Heart right ventricle (tissue), 16 donors: Measurements from ENCODE around the gene C4B. TPM values are rescaled to one million over a fixed set of nuclear protein-coding genes. Genes with fewer than 3 reads are reported as not detected.

Source experiments
- ATAC-seq, 8 donors: fragments of 200-7000 bp; cut with Tn5 transposase; one replicate each; pipeline ENCODE4 v1.9.1; 2020; ENCODE audit warnings: mild to moderate bottlenecking in 8 of 8, moderate library complexity in 8 of 8, moderate number of reproducible peaks in 1 of 8
- DNase-seq, 2 donors: peaks; one replicate each; pipeline ENCODE4 v3.0.0-alpha.2; 2020
- H3K27ac ChIP-seq, 10 donors: fragments of 200-600 bp; sonication (generic) in 2 of 10; one replicate each; pipeline versions ENCODE4 v1.5.0 to v1.8.0; 2020 to 2022; ENCODE audit warnings: mild to moderate bottlenecking in 3 of 10
- H3K27me3 ChIP-seq, 7 donors: fragments of 200-600 bp; one replicate each; pipeline ENCODE4 v1.8.0; 2021 to 2022; ENCODE audit warnings: mild to moderate bottlenecking in 2 of 7
- H3K36me3 ChIP-seq, 9 donors: fragments of 200-600 bp; sonication (generic) in 1 of 9; one replicate each; pipeline versions ENCODE4 v1.5.0 to v1.8.0; 2020 to 2022; ENCODE audit warnings: mild to moderate bottlenecking in 2 of 9
- H3K4me1 ChIP-seq, 9 donors: fragments of 200-600 bp; sonication (generic) in 1 of 9; one replicate each; pipeline versions ENCODE4 v1.5.0 to v1.8.0; 2020 to 2022; ENCODE audit warnings: mild to moderate bottlenecking in 4 of 9
- H3K4me3 ChIP-seq, 10 donors: fragments of 200-600 bp; sonication (generic) in 2 of 10; one replicate each; pipeline versions ENCODE4 v1.5.0 to v1.8.0; 2020 to 2022; ENCODE audit warnings: mild to moderate bottlenecking in 7 of 10, moderate library complexity in 2 of 10
- H3K9me3 ChIP-seq, 11 donors: fragments of 200-600 bp in 10 of 11; sonication (generic) in 2 of 11; one replicate each; pipeline versions ENCODE4 v1.5.0 to v1.8.0; 2013 to 2022; ENCODE audit warnings: mild to moderate bottlenecking in 2 of 11, control low read depth in 1 of 11, moderate library complexity in 1 of 11
- WGBS, 2 donors: extraction: QIAGEN DNeasy Blood & Tissue Kit; methylation state at CpG; one replicate each; pipeline ENCODE4 v1.1.7; 2013; ENCODE audit warnings: inconsistent platforms in 1 of 2; 5-methylcytosine and 5-hydroxymethylcytosine counted together
- intact Hi-C, 10 donors: fragments of 100-400 bp; cut with DNase I; formaldehyde crosslinking; loops; one replicate each; pipeline versions ENCODE4 v1.11.1 to v1.14.2; 2022
- polyA plus RNA-seq, 2 donors: library from polyadenylated mRNA; stranded (reverse); fragments of 200-250 nt; gene quantifications; one replicate each; pipeline ENCODE4 v1.2.3, GENCODE V29; 2013
- total RNA-seq, 10 donors: library from RNA; stranded (reverse); fragmentation: NEBNext Ultra II Directional in 3 of 10; extraction: Animal tissue kit (Norgen Biotek cat#: 25700) in 3 of 10; gene quantifications; one replicate each; pipeline versions ENCODE4 v1.2.1 to v1.2.4, GENCODE V29; 2021 to 2023
- TF ChIP-seq, protein P1 (sequence below), 9 donors: fragments of 200-600 bp; sonication (generic) in 2 of 9; IDR thresholded peaks; one replicate each; pipeline versions ENCODE4 v1.5.0 to v1.8.0; 2021 to 2022; ENCODE audit warnings: antibody characterized with exemption in 9 of 9, mild to moderate bottlenecking in 5 of 9, moderate library complexity in 1 of 9
- donor health status: Arrhythmogenic right ventricular cardiomyopathy.
- donor health status: ischemic (EF 13 %, LVEDD 7.1; RV severe dilation, severe dysfunction).
- donor health status: healthy with polysubstance abuse.
- donor health status: DM: no; HTN: yes; CAD: no.
- donor health status: DM: no; HTN: no; CAD: no.
- donor health status: ischemic (EF 25% LVEDD 6.9; RV normal size, moderate dysfunction).
- donor health status: ischemic (EF 25% LVEDD 5.7; RV mildly dilated, moderate dysfunction).
- donor health status: healthy.
- donor health status: DM: yes; HTN: yes; CAD: no.
- donor health status: Ischemic cardiomyopathy.
- donor health status: ischemic (EF 35%, LVEDD 5.7; RV mildly dilated, moderate dysfunction).
- donor health status: nonischemic (EF 11% LVEDD 7.7; RV severe dilation, severe dysfunction).
- donor health status: DM: yes; HTN: yes; CAD: no.
- donor health status: PGD.
- donor health status: ischemic (EF 29% LVEDD 5.4; RV normal size, mild dysfunction).
- donor health status: nonischemic (EF 23%, LVEDD 6.1; RV moderate dilation, normal function).

C4B gene
- total and polyA plus RNA-seq, 12 donors: 32.6 to 357 (median 60.3) TPM

DNA sequence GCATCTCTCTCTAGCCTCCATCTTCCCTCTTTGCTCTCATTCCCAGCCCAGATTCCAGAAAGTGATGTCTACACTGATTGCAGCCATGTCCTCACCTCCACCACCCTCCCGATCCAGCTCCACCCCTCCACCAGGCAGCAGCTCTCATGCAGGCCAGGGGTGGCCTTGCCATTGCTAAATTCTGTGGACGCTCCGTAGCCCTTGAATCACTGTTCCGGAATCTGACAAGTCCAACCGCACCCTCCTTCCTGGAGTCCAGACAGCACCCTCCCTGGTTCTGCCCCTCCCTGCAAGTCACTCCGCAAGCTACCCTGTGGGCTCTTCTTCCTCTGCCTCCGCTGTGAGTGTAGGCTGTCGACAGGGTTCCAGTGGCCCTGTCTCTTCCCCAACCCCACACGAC, 68.3 kb downstream of the C4B start:
- WGBS, 2 donors: 53 to 65% methylated on average over 9 of the region's 9 CpGs
- DNase-seq (peak in 1 of 2 donors; percentile 48), ATAC-seq (peak in 6 of 8 donors; percentile 18 to 60 (median 40))
- no peaks in the 10 kb centered on the region for H3K9me3 ChIP-seq
- intact Hi-C loops: no loop called here
- no peak overlapping the region for H3K4me3 ChIP-seq
- H3K27me3 ChIP-seq: peaks cover 0 to 23% (median 3%) of the 10 kb centered on the region in 7 donors
- peaks cover 0 to 91% (median 9%) of the 10 kb centered on the region in 9 donors for H3K36me3 ChIP-seq
- TF ChIP-seq, protein P1, sequence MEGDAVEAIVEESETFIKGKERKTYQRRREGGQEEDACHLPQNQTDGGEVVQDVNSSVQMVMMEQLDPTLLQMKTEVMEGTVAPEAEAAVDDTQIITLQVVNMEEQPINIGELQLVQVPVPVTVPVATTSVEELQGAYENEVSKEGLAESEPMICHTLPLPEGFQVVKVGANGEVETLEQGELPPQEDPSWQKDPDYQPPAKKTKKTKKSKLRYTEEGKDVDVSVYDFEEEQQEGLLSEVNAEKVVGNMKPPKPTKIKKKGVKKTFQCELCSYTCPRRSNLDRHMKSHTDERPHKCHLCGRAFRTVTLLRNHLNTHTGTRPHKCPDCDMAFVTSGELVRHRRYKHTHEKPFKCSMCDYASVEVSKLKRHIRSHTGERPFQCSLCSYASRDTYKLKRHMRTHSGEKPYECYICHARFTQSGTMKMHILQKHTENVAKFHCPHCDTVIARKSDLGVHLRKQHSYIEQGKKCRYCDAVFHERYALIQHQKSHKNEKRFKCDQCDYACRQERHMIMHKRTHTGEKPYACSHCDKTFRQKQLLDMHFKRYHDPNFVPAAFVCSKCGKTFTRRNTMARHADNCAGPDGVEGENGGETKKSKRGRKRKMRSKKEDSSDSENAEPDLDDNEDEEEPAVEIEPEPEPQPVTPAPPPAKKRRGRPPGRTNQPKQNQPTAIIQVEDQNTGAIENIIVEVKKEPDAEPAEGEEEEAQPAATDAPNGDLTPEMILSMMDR (IDR thresholded peaks at IDR 0.05): no peak
- H3K27ac ChIP-seq: peak overlapping the region in 7 of 10 donors; percentile 45 to 78 (median 58)
- peaks cover 5 to 46% (median 20%) of the 10 kb centered on the region in 9 donors for H3K4me1 ChIP-seq

DNA sequence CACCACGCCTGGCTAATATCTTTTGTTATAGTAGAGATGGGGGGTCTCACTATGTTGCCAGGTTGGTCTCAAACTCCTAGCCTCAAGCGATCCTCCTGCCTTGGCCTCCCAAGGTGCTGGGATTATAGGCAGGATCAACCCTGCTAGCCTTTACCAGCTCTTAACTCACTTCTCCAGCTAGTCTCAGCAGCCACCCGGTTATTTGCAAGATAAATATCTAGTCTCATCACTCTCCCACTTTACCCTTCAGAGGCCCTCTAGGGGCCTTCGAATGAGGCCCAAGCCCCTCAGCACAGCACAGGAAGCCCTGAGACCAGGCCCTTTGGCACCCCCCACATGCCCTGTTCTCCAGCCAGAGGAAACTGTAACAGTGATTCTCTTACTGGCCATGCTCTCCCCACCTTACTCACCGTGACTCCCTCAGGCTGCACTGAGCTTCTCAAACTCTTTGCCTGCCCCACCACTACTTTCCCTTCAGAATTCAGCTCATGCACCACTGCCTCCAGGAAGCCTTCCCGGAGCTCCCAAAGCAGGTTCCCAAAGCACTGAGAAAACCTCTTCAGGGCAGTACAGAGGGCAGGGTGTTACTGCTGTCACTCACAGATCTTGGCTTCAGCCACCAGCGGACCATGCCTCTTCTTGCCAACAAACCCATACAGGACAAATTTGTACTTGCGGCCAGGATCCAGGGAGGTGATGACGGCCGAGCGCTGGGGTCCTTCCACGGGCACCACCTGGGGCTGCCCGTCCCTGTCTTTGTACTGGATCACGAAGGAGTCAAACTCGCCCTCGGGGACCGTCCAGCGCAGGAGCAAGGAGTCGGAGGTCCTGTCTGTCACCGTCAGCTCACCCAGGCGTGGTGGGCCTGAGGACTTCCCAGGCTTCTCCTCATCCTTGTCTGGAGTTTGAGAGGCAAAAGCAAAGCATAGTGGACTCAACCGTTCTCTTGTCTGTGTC, 69.5 kb downstream of the C4B start:
- H3K27me3 ChIP-seq: peaks cover 0 to 27% (median 3%) of the 10 kb centered on the region in 7 donors
- peaks cover 0 to 89% (median 9%) of the 10 kb centered on the region in 9 donors for H3K36me3 ChIP-seq
- no peak overlapping the region for H3K4me3 ChIP-seq
- TF ChIP-seq, protein P1 (IDR thresholded peaks at IDR 0.05): no peak
- ATAC-seq (no peak), DNase-seq (no peak)
- no peaks in the 10 kb centered on the region for H3K9me3 ChIP-seq
- WGBS, 2 donors: 92% methylated on average over 22 of the region's 22 CpGs
- intact Hi-C loops: no loop called here
- peak overlapping the region in 2 of 10 donors; percentile 34 to 78 for H3K27ac ChIP-seq
- peaks cover 5 to 53% (median 25%) of the 10 kb centered on the region in 9 donors for H3K4me1 ChIP-seq

DNA sequence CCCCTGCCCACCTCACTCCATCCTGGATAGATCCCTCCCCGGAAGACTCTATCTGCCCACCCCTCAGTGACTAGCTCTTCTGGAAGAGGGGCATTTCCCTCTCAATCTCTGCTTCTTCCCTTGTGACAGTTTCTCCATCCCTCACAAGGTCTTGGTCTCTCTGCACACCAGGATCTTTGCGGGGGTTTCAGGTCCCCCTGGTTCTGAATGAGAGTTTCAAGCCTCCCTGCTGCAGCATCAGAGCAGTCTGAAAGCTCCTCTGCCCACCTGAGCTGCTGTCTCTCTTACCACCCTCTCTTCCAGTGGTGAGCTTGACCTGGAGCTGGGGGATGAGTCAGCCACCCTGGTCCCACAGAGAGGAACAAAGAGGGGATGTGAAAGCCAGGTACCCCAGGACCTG, 70.2 kb downstream of the C4B start:
- Histone ChIP-seq H3K36me3 (peaks cover 0 to 89% (median 6%) of the 10 kb centered on the region in 9 donors), H3K27ac (no peak overlapping the region)
- ATAC-seq: no peak

More for the DNA sequence above, 70.2 kb downstream of the C4B start:
- Histone ChIP-seq H3K4me1 (peaks cover 5 to 53% (median 25%) of the 10 kb centered on the region in 9 donors), H3K27me3 (peaks cover 0 to 27% (median 3%) of the 10 kb centered on the region in 7 donors), H3K4me3 (no peak overlapping the region), H3K9me3 (no peaks in the 10 kb centered on the region)
- TF ChIP-seq, protein P1 (IDR thresholded peaks at IDR 0.05): no peak
- DNase-seq: no peak
- intact Hi-C loops: no loop called here
- WGBS, 2 donors: 88 to 100% methylated on average over 2 of the region's 2 CpGs

Other genes with a start within 250 kb of the C4B start
- 10 to 100 TPM in 9 of 10 donors, 1 to 10 TPM in 1; 10.0 to 28.3 (median 20.8) TPM for gene VWA7, start 237.5 kb upstream of the C4B start, total RNA-seq
- 1 to 10 TPM; 2.2 to 6.6 TPM for gene VWA7, start 237.5 kb upstream of the C4B start, polyA plus RNA-seq
- gene VARS1, start 219.0 kb upstream of the C4B start, total RNA-seq: 10 to 100 TPM; 22.4 to 43.4 (median 29.5) TPM
- 10 to 100 TPM; 26.5 to 44.0 TPM for gene VARS1, start 219.0 kb upstream of the C4B start, polyA plus RNA-seq
- 10 to 100 TPM; 18.9 to 27.6 (median 23.0) TPM for gene LSM2, start 207.8 kb upstream of the C4B start, total RNA-seq
- gene LSM2, start 207.8 kb upstream of the C4B start, polyA plus RNA-seq: 10 to 100 TPM; 17.5 to 52.0 TPM
- gene HSPA1L, start 199.5 kb upstream of the C4B start, total RNA-seq: 1 to 10 TPM; 1.1 to 2.9 (median 1.9) TPM
- 1 to 10 TPM in 1 of 2 donors, under 1 TPM in 1; 0.80 to 1.4 TPM for gene HSPA1L, start 199.5 kb upstream of the C4B start, polyA plus RNA-seq
- gene HSPA1A, start 199.3 kb upstream of the C4B start, total RNA-seq: 100 to 1,000 TPM; 202 to 679 (median 259) TPM
- gene HSPA1A, start 199.3 kb upstream of the C4B start, polyA plus RNA-seq: 100 to 1,000 TPM; 113 to 166 TPM
- 100 to 1,000 TPM; 126 to 258 (median 169) TPM for gene HSPA1B, start 187.1 kb upstream of the C4B start, total RNA-seq
- gene HSPA1B, start 187.1 kb upstream of the C4B start, polyA plus RNA-seq: 100 to 1,000 TPM in 1 of 2 donors, 10 to 100 TPM in 1; 16.9 to 122 TPM
- gene NEU1, start 152.0 kb upstream of the C4B start, total RNA-seq: 10 to 100 TPM; 18.1 to 32.4 (median 22.3) TPM
- gene NEU1, start 152.0 kb upstream of the C4B start, polyA plus RNA-seq: 10 to 100 TPM; 15.7 to 48.0 TPM
- gene SLC44A4, start 135.8 kb upstream of the C4B start, total RNA-seq: under 1 TPM in 2 of 10 donors, not detected in 8; 0.14 to 0.24 TPM
- gene SLC44A4, start 135.8 kb upstream of the C4B start, polyA plus RNA-seq: under 1 TPM in 1 of 2 donors, not detected in 1; 0.03 TPM
- 10 to 100 TPM in 9 of 10 donors, 1 to 10 TPM in 1; 6.4 to 18.7 (median 14.2) TPM for gene EHMT2, start 117.1 kb upstream of the C4B start, total RNA-seq
- 10 to 100 TPM; 13.2 to 21.7 TPM for gene EHMT2, start 117.1 kb upstream of the C4B start, polyA plus RNA-seq
- 1 to 10 TPM; 1.5 to 4.9 (median 2.8) TPM for gene ZBTB12, start 112.7 kb upstream of the C4B start, total RNA-seq
- gene ZBTB12, start 112.7 kb upstream of the C4B start, polyA plus RNA-seq: 1 to 10 TPM; 2.0 TPM
- 10 to 100 TPM in 2 of 10 donors, 1 to 10 TPM in 8; 2.0 to 63.0 (median 4.2) TPM for gene C2, start 87.1 kb upstream of the C4B start, total RNA-seq
- gene C2, start 87.1 kb upstream of the C4B start, polyA plus RNA-seq: 1 to 10 TPM; 1.1 to 1.7 TPM
- 10 to 100 TPM in 1 of 10 donors, 1 to 10 TPM in 9; 2.8 to 24.4 (median 4.7) TPM for gene CFB, start 68.7 kb upstream of the C4B start, total RNA-seq
- gene CFB, start 68.7 kb upstream of the C4B start, polyA plus RNA-seq: 10 to 100 TPM in 1 of 2 donors, 1 to 10 TPM in 1; 6.6 to 15.8 TPM
- 10 to 100 TPM; 38.2 to 52.8 (median 45.7) TPM for gene NELFE, start 55.8 kb upstream of the C4B start, total RNA-seq
- gene NELFE, start 55.8 kb upstream of the C4B start, polyA plus RNA-seq: 10 to 100 TPM; 36.5 to 70.4 TPM
- 10 to 100 TPM; 21.8 to 45.5 (median 32.2) TPM for gene SKIC2, start 55.6 kb upstream of the C4B start, total RNA-seq
- gene SKIC2, start 55.6 kb upstream of the C4B start, polyA plus RNA-seq: 10 to 100 TPM; 37.8 to 67.4 TPM
- gene DXO, start 42.7 kb upstream of the C4B start, total RNA-seq: 10 to 100 TPM in 8 of 10 donors, 1 to 10 TPM in 2; 8.4 to 15.7 (median 13.2) TPM
- 10 to 100 TPM; 13.6 to 23.4 TPM for gene DXO, start 42.7 kb upstream of the C4B start, polyA plus RNA-seq
- 100 to 1,000 TPM in 2 of 10 donors, 10 to 100 TPM in 8; 35.4 to 367 (median 60.7) TPM for gene C4A, start 32.7 kb upstream of the C4B start, total RNA-seq
- 10 to 100 TPM; 30.1 to 36.9 TPM for gene C4A, start 32.7 kb upstream of the C4B start, polyA plus RNA-seq
- gene CYP21A2, start 23.6 kb downstream of the C4B start, total RNA-seq: 1 to 10 TPM in 2 of 10 donors, under 1 TPM in 3, not detected in 5; 0.26 to 1.9 (median 0.62) TPM
- under 1 TPM; 0.19 to 0.73 TPM for gene CYP21A2, start 23.6 kb downstream of the C4B start, polyA plus RNA-seq
- 100 to 1,000 TPM in 1 of 10 donors, 10 to 100 TPM in 9; 36.2 to 123 (median 61.4) TPM for gene TNXB, start 94.5 kb downstream of the C4B start, total RNA-seq
- 10 to 100 TPM; 49.0 to 96.7 TPM for gene TNXB, start 94.5 kb downstream of the C4B start, polyA plus RNA-seq
- 10 to 100 TPM; 20.1 to 44.4 (median 29.4) TPM for gene ATF6B, start 113.5 kb downstream of the C4B start, total RNA-seq
- gene ATF6B, start 113.5 kb downstream of the C4B start, polyA plus RNA-seq: 10 to 100 TPM; 23.4 to 47.0 TPM
- 1 to 10 TPM in 8 of 10 donors, under 1 TPM in 2; 0.72 to 3.4 (median 2.2) TPM for gene FKBPL, start 115.5 kb downstream of the C4B start, total RNA-seq
- gene FKBPL, start 115.5 kb downstream of the C4B start, polyA plus RNA-seq: 1 to 10 TPM; 3.4 to 7.2 TPM
- gene PRRT1, start 137.1 kb downstream of the C4B start, total RNA-seq: 1 to 10 TPM in 3 of 10 donors, under 1 TPM in 7; 0.17 to 1.4 (median 0.49) TPM
- gene PRRT1, start 137.1 kb downstream of the C4B start, polyA plus RNA-seq: 1 to 10 TPM; 1.1 to 2.9 TPM
- gene PPT2, start 139.3 kb downstream of the C4B start, total RNA-seq: 10 to 100 TPM; 18.0 to 31.8 (median 23.7) TPM
- 10 to 100 TPM; 16.8 to 17.6 TPM for gene PPT2, start 139.3 kb downstream of the C4B start, polyA plus RNA-seq
- gene EGFL8, start 149.8 kb downstream of the C4B start, total RNA-seq: 10 to 100 TPM in 1 of 10 donors, 1 to 10 TPM in 9; 6.8 to 11.3 (median 8.4) TPM
- 10 to 100 TPM in 1 of 2 donors, 1 to 10 TPM in 1; 6.7 to 32.8 TPM for gene EGFL8, start 149.8 kb downstream of the C4B start, polyA plus RNA-seq
- gene AGPAT1, start 161.3 kb downstream of the C4B start, total RNA-seq: 10 to 100 TPM; 39.0 to 63.1 (median 47.4) TPM
- gene AGPAT1, start 161.3 kb downstream of the C4B start, polyA plus RNA-seq: 10 to 100 TPM; 50.8 to 56.3 TPM
- gene RNF5, start 163.6 kb downstream of the C4B start, total RNA-seq: 100 to 1,000 TPM in 1 of 10 donors, 10 to 100 TPM in 9; 75.5 to 122 (median 82.7) TPM
- 100 to 1,000 TPM in 1 of 2 donors, 10 to 100 TPM in 1; 53.0 to 132 TPM for gene RNF5, start 163.6 kb downstream of the C4B start, polyA plus RNA-seq
- gene AGER, start 169.5 kb downstream of the C4B start, total RNA-seq: 1 to 10 TPM in 9 of 10 donors, under 1 TPM in 1; 0.75 to 5.1 (median 2.9) TPM
- 1 to 10 TPM; 3.1 to 5.5 TPM for gene AGER, start 169.5 kb downstream of the C4B start, polyA plus RNA-seq
- 10 to 100 TPM; 32.8 to 50.9 (median 44.1) TPM for gene PBX2, start 175.4 kb downstream of the C4B start, total RNA-seq
- 10 to 100 TPM; 25.6 to 55.4 TPM for gene PBX2, start 175.4 kb downstream of the C4B start, polyA plus RNA-seq
- gene GPSM3, start 177.8 kb downstream of the C4B start, total RNA-seq: 10 to 100 TPM in 1 of 10 donors, 1 to 10 TPM in 9; 2.4 to 28.0 (median 4.4) TPM
- gene GPSM3, start 177.8 kb downstream of the C4B start, polyA plus RNA-seq: 1 to 10 TPM; 5.8 to 6.2 TPM
- 10 to 100 TPM; 17.4 to 46.3 (median 23.3) TPM for gene NOTCH4, start 209.3 kb downstream of the C4B start, total RNA-seq
- gene NOTCH4, start 209.3 kb downstream of the C4B start, polyA plus RNA-seq: 100 to 1,000 TPM in 1 of 2 donors, 10 to 100 TPM in 1; 33.0 to 123 TPM